Astrocyte of the spinal cord (primary cell): ENCODE results near the gene DPH2.

Experiments used
- DNase-seq: peaks from one replicate; pipeline ENCODE4 v3.0.0; 2011; ENCODE audit warnings: low read depth, low spot score
- H3K4me3 ChIP-seq: 2 replicates; pipeline ENCODE4 v1.5.1; 2011; ENCODE audit warnings: low read depth, mild to moderate bottlenecking, low read length, moderate library complexity
- in situ Hi-C: cut with HindIII; loops from 2 replicates; pipeline ENCODE4 v1.10.0; 2017; ENCODE audit warnings: low sequenced_read_pairs
- TF ChIP-seq, protein P1 (sequence below): IDR thresholded peaks from 2 replicates; pipeline ENCODE4 v1.5.1; 2012; ENCODE audit warnings: low read depth, mild to moderate bottlenecking, low read length, inconsistent platforms

Gene DPH2

GRCh38 chr1:43935711-43936427, 33.9 kb upstream of the DPH2 start:
- DNase-seq, result no peak
- in situ Hi-C loops, result no loop called here
- TF ChIP-seq, protein P1, sequence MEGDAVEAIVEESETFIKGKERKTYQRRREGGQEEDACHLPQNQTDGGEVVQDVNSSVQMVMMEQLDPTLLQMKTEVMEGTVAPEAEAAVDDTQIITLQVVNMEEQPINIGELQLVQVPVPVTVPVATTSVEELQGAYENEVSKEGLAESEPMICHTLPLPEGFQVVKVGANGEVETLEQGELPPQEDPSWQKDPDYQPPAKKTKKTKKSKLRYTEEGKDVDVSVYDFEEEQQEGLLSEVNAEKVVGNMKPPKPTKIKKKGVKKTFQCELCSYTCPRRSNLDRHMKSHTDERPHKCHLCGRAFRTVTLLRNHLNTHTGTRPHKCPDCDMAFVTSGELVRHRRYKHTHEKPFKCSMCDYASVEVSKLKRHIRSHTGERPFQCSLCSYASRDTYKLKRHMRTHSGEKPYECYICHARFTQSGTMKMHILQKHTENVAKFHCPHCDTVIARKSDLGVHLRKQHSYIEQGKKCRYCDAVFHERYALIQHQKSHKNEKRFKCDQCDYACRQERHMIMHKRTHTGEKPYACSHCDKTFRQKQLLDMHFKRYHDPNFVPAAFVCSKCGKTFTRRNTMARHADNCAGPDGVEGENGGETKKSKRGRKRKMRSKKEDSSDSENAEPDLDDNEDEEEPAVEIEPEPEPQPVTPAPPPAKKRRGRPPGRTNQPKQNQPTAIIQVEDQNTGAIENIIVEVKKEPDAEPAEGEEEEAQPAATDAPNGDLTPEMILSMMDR, result no peak
- H3K4me3 ChIP-seq, result no peak overlapping the region

DNA sequence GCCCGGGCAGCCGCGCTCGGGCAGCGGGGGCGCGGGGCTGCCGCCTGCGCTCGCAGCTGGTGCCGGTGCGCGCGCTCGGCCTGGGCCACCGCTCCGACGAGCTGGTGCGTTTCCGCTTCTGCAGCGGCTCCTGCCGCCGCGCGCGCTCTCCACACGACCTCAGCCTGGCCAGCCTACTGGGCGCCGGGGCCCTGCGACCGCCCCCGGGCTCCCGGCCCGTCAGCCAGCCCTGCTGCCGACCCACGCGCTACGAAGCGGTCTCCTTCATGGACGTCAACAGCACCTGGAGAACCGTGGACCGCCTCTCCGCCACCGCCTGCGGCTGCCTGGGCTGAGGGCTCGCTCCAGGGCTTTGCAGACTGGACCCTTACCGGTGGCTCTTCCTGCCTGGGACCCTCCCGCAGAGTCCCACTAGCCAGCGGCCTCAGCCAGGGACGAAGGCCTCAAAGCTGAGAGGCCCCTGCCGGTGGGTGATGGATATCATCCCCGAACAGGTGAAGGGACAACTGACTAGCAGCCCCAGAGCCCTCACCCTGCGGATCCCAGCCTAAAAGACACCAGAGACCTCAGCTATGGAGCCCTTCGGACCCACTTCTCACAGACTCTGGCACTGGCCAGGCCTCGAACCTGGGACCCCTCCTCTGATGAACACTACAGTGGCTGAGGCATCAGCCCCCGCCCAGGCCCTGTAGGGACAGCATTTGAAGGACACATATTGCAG, 33.2 kb upstream of the DPH2 start:
- in situ Hi-C loops, result no loop called here
- TF ChIP-seq, protein P1, result peak; percentile 7
- DNase-seq, result no peak
- peak overlapping the region; percentile 10 for H3K4me3 ChIP-seq

- TF ChIP-seq, protein P1, result no peak
- no peak overlapping the region for H3K4me3 ChIP-seq
- in situ Hi-C loops, result no loop called here
- DNase-seq, result no peak
Measured at GRCh38 chr1:43937179-43937865, 32.5 kb upstream of the DPH2 start.

DNA sequence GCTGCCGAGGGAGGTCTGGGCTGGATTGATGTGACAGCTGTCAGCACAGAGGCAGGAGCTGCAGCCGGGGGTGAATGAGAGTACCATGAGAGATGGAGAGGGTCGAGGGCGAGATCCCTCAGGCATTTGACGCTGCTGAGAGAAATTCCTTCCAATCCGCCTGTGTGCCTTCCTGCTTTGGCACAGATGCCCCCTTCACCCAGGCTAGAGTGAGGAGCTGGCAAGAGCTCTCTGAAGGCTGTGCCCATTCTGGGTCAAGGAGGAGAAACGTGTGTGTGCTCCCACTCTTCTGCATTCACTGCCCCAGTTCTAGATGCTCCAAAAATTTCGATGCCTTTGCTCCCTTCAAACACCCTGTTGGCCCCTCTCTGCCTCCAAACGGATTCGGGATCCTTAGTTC, 31.4 kb upstream of the DPH2 start:
- H3K4me3 ChIP-seq, result no peak overlapping the region
- TF ChIP-seq, protein P1, result no peak
- in situ Hi-C loops, result no loop called here
- no peak for DNase-seq

DNA sequence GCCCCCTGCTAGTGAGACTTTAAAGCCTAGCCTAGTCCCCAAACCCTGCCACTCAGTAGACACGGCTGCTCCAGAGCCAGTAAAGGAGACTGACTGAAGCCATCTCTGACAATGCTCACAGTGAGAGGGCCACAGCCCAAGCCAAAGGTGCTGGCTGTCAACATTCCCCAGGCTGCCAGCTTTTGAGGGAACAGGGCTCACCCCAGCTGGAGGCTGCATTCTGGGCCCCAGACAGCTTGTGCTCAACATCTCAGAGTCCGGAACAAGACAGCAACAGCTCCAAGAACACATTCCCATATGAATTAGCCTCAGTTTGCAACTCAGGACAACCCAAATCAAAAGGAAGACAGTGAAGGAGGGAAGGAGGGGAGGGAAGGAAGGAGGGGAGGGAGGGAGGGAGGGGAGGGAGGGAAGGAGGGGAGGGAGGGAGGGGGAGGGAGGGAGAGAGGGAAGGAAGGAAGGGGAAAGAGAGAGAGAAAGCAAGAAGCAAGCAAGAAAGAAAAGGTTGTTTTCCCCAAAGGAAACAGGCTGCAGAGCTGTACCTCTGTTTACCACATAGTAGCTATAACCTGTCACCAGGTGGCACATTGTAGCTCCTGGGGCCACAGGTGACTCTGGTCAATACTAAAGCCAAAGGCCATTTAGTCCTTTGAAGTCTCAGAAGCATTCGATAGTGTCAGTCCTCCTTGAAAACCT, 30.8 kb upstream of the DPH2 start:
- no peak for DNase-seq
- in situ Hi-C loops, result no loop called here
- TF ChIP-seq, protein P1, result no peak

GRCh38 chr1:43942411-43942810, 27.4 kb upstream of the DPH2 start:
- TF ChIP-seq, protein P1, result no peak
- DNase-seq, result no peak
- H3K4me3 ChIP-seq, result no peak overlapping the region
- in situ Hi-C loops, result no loop called here

More for the DNA sequence above, 30.8 kb upstream of the DPH2 start:
- no peak overlapping the region for H3K4me3 ChIP-seq
